H1 (cell line): ENCODE results near the gene SOHLH1. TPM values are rescaled to one million over a fixed set of nuclear protein-coding genes. Genes with fewer than 3 reads are reported as not detected.
A peak's percentile ranks its signal among the peaks of the same experiment; 100 is the strongest.

Source experiments
- CTCF ChIA-PET: fragments of 300-600 bp; sonication (Branson Sonifier 250); formaldehyde crosslinking; loops from one replicate; lab custom pipeline; 2021; ENCODE audit not compliant: partially characterized antibody; lab: Charles Lee
- POLR2A ChIA-PET: fragments of 300-600 bp; sonication (Branson Sonifier 250); formaldehyde crosslinking; loops from one replicate; lab custom pipeline; 2021; ENCODE audit warnings: inconsistent platforms; ENCODE audit not compliant: partially characterized antibody; lab: Charles Lee
- DNase-seq, 2 experiments: peaks; one replicate each; pipeline versions ENCODE4 v3.0.0 to v3.0.0-alpha.2; 2010 to 2022; ENCODE audit warnings: low spot score in 2 of 2, low read depth in 1 of 2, mixed read lengths in 1 of 2
- FAIRE-seq: peaks from 2 replicates; lab custom pipeline; 2011; peaks lifted over from hg19 to GRCh38; lab: Jason Lieb, UNC
- H2AFZ ChIP-seq: 2 replicates; pipeline ENCODE4 v1.8.1; 2012; ENCODE audit warnings: low read length, inconsistent platforms
- H2AK5ac ChIP-seq: 2 replicates; pipeline ENCODE4 v1.6.1; 2013; ENCODE audit warnings: low read depth, low read length
- H2BK120ac ChIP-seq: replicated peaks from 2 replicates; pipeline ENCODE3; 2013; ENCODE audit warnings: low read depth, low read length, inconsistent platforms
- H2BK12ac ChIP-seq: 2 replicates; pipeline ENCODE4 v1.6.1; 2013; ENCODE audit warnings: low read depth, low read length
- H2BK15ac ChIP-seq: 2 replicates; pipeline ENCODE4 v1.6.1; 2013; ENCODE audit warnings: low read length
- H2BK20ac ChIP-seq: 2 replicates; pipeline ENCODE4 v1.6.1; 2013; ENCODE audit warnings: low read length
- H2BK5ac ChIP-seq: 2 replicates; pipeline ENCODE4 v1.6.1; 2013; ENCODE audit warnings: low read depth, low read length
- H3K14ac ChIP-seq: 2 replicates; pipeline ENCODE4 v1.6.1; 2013; ENCODE audit warnings: inconsistent platforms; ENCODE audit not compliant: insufficient read length
- H3K18ac ChIP-seq: 2 replicates; pipeline ENCODE4 v1.6.1; 2013; ENCODE audit warnings: low read length; ENCODE audit errors: extremely low read depth
- H3K23ac ChIP-seq: 2 replicates; pipeline ENCODE4 v1.6.1; 2013; ENCODE audit warnings: inconsistent platforms; ENCODE audit not compliant: insufficient read length
- H3K23me2 ChIP-seq: 2 replicates; pipeline ENCODE4 v1.6.1; 2013; ENCODE audit warnings: low read depth, low read length
- H3K27ac ChIP-seq: 2 replicates; pipeline ENCODE4 v1.6.1; 2011; ENCODE audit warnings: low read depth, low read length, inconsistent platforms
- H3K27me3 ChIP-seq, 4 experiments: replicated peaks in 1 of 4; 1 replicate in 1 of 4; 2 replicates in 3 of 4; pipeline versions ENCODE4 v1.6.1 to v1.8.1; 2011 to 2013; ENCODE audit warnings: low read length in 3 of 4, mild to moderate bottlenecking in 3 of 4, inconsistent platforms in 2 of 4, mixed read lengths in 2 of 4, moderate library complexity in 1 of 4; ENCODE audit not compliant: control insufficient read depth in 3 of 4, insufficient read depth in 3 of 4; ENCODE audit errors: extremely low read depth in 1 of 4
- H3K36me3 ChIP-seq, 4 experiments: 2 replicates each; pipeline versions ENCODE4 v1.6.1 to v1.8.1; 2011 to 2013; ENCODE audit warnings: mild to moderate bottlenecking in 4 of 4, low read length in 3 of 4, moderate library complexity in 2 of 4, control low read depth in 1 of 4, inconsistent platforms in 1 of 4; ENCODE audit not compliant: insufficient read depth in 4 of 4, control insufficient read depth in 2 of 4
- H3K4ac ChIP-seq: replicated peaks from 2 replicates; pipeline ENCODE3; 2013; ENCODE audit warnings: low read length, low read depth, mixed read lengths, inconsistent platforms; ENCODE audit not compliant: insufficient read length
- H3K4me1 ChIP-seq, 4 experiments: replicated peaks in 1 of 4; 1 replicate in 1 of 4; 2 replicates in 3 of 4; pipeline versions ENCODE4 v1.6.1 to v1.8.1; 2011 to 2013; ENCODE audit warnings: low read length in 3 of 4, inconsistent platforms in 2 of 4, mixed read lengths in 1 of 4; ENCODE audit not compliant: insufficient read depth in 4 of 4, control insufficient read depth in 3 of 4
- H3K4me2 ChIP-seq, 2 experiments: 2 replicates each; pipeline versions ENCODE4 v1.6.1 to v1.8.1; 2011 to 2013; ENCODE audit warnings: low read depth in 2 of 2, low read length in 2 of 2, control low read depth in 1 of 2, inconsistent platforms in 1 of 2, mild to moderate bottlenecking in 1 of 2; ENCODE audit not compliant: insufficient read depth in 1 of 2
- H3K4me3 ChIP-seq, 4 experiments: fragments of 200-600, 300-600 bp in 1 of 4; sonication (generic), shearing (Covaris generic), sonication (Bioruptor Twin) in 1 of 4; 2 replicates each; pipeline versions ENCODE4 v1.5.1 to v1.8.1; 2011 to 2016; ENCODE audit warnings: low read length in 4 of 4, low read depth in 3 of 4, control low read depth in 2 of 4, inconsistent platforms in 2 of 4, mild to moderate bottlenecking in 2 of 4, mixed read lengths in 1 of 4, moderate library complexity in 1 of 4; ENCODE audit not compliant: insufficient read depth in 2 of 4; ENCODE audit errors: extremely low read depth in 1 of 4
- H3K56ac ChIP-seq: replicated peaks from 2 replicates; pipeline ENCODE3; 2013; ENCODE audit warnings: low read depth, mild to moderate bottlenecking, mixed read lengths, low read length, inconsistent platforms; ENCODE audit not compliant: insufficient read length
- H3K79me1 ChIP-seq: 2 replicates; pipeline ENCODE4 v1.6.1; 2013; ENCODE audit warnings: low read depth, low read length, control low read depth
- H3K79me2 ChIP-seq, 2 experiments: 2 replicates each; pipeline versions ENCODE4 v1.6.1 to v1.8.1; 2012 to 2013; ENCODE audit warnings: low read length in 2 of 2, mild to moderate bottlenecking in 2 of 2, inconsistent platforms in 1 of 2; ENCODE audit not compliant: insufficient read depth in 2 of 2, control insufficient read depth in 1 of 2
- H3K9ac ChIP-seq, 4 experiments: replicated peaks in 1 of 4; 1 replicate in 1 of 4; 2 replicates in 3 of 4; pipeline versions ENCODE4 v1.6.1 to v1.8.1; 2011 to 2013; ENCODE audit warnings: low read depth in 3 of 4, low read length in 3 of 4, control low read depth in 2 of 4, mild to moderate bottlenecking in 2 of 4, moderate library complexity in 2 of 4, inconsistent platforms in 1 of 4; ENCODE audit errors: extremely low read depth in 1 of 4
- H3K9me3 ChIP-seq, 2 experiments: 2 replicates each; pipeline versions ENCODE4 v1.6.1 to v1.8.1; 2012 to 2013; ENCODE audit warnings: mild to moderate bottlenecking in 2 of 2, moderate library complexity in 2 of 2, control low read depth in 1 of 2, inconsistent platforms in 1 of 2, low read depth in 1 of 2, low read length in 1 of 2, mixed read lengths in 1 of 2; ENCODE audit not compliant: insufficient read depth in 2 of 2
- H4K20me1 ChIP-seq, 2 experiments: replicated peaks in 1 of 2; 2 replicates each; pipeline versions ENCODE3 to v1.8.1; 2011 to 2013; ENCODE audit warnings: inconsistent platforms in 2 of 2, low read length in 2 of 2, mild to moderate bottlenecking in 1 of 2; ENCODE audit not compliant: insufficient read depth in 2 of 2, control insufficient read depth in 1 of 2
- H4K5ac ChIP-seq: 2 replicates; pipeline ENCODE4 v1.6.1; 2013; ENCODE audit warnings: low read length, low read depth, mixed read lengths, inconsistent platforms; ENCODE audit not compliant: insufficient read length
- H4K8ac ChIP-seq: 2 replicates; pipeline ENCODE4 v1.8.0; 2013; ENCODE audit warnings: mild to moderate bottlenecking, moderate library complexity, low read length, inconsistent platforms; ENCODE audit not compliant: insufficient read depth; ENCODE audit errors: extremely low read depth
- H4K91ac ChIP-seq: replicated peaks from 2 replicates; pipeline ENCODE3; 2013; ENCODE audit warnings: low read length, mixed read lengths, inconsistent platforms; ENCODE audit not compliant: insufficient read length
- CTCF ChIP-seq, 3 experiments: IDR thresholded peaks; 1 replicate in 2 of 3; 2 replicates in 1 of 3; pipeline versions ENCODE4 v1.5.1 to v1.6.1; 2011; ENCODE audit warnings: low read length in 3 of 3, mild to moderate bottlenecking in 3 of 3, inconsistent platforms in 2 of 3, low read depth in 1 of 3, moderate library complexity in 1 of 3; ENCODE audit not compliant: insufficient read depth in 1 of 3; ENCODE audit errors: control extremely low read depth in 1 of 3
- RBBP5 ChIP-seq: IDR thresholded peaks from 2 replicates; pipeline ENCODE4 v1.7.1; 2012; ENCODE audit warnings: low read depth, mild to moderate bottlenecking, inconsistent platforms, low read length, moderate library complexity, borderline replicate concordance
- WGBS, 2 experiments: shearing (Covaris generic) in 1 of 2; methylation state at CpG; one replicate each; pipeline versions ENCODE4 v1.1.6 to v1.1.7; 2013 to 2015; ENCODE audit warnings: low lambda C conversion rate in 2 of 2, mixed read lengths in 2 of 2, inconsistent platforms in 1 of 2, low coverage in 1 of 2, missing lambda C conversion rate in 1 of 2; ENCODE audit not compliant: insufficient replicate concordance in 2 of 2, insufficient coverage in 1 of 2, insufficient read length in 1 of 2; ENCODE audit errors: extremely low coverage in 1 of 2, missing lambda C conversion rate in 1 of 2; 5-methylcytosine and 5-hydroxymethylcytosine counted together
- polyA plus RNA-seq, 7 experiments: library from polyadenylated mRNA; depleted of rRNA in 3 of 7; stranded (reverse) in 5 of 7; unstranded in 2 of 7; fragments of >200 nt in 5 of 7; fragments of 200-250 nt in 2 of 7; gene quantifications; 1 replicate in 5 of 7; 2 replicates in 1 of 7; 4 replicates in 1 of 7; pipeline versions ENCODE4 v1.2.1 to v1.2.3, GENCODE V29; 2011 to 2013; ENCODE audit warnings: missing spikeins in 2 of 7, mixed read lengths in 2 of 7
- total RNA-seq: library from RNA; stranded (reverse); fragmentation: NEBNext Ultra II Directional; extraction: Animal tissue kit (Norgen Biotek cat#: 25700); gene quantifications from 2 replicates; pipeline ENCODE4 v1.2.1, GENCODE V29; 2021

The SOHLH1 gene
- total and polyA plus RNA-seq, 2 of the 8 experiments (the other 6 are each of a cell fraction or from before 2014, with no cell fraction given), result 0.11 TPM; not detected in 1

GRCh38 chr9:135717410-135717809 is 18.1 kb upstream of the SOHLH1 start:
- DNase-seq (no peak), FAIRE-seq (no peak)
- no peak overlapping the region for H4K5ac ChIP-seq
- no peak overlapping the region for H4K8ac ChIP-seq
- H3K14ac ChIP-seq, result no peak overlapping the region
- H2BK12ac ChIP-seq, result no peak overlapping the region
- peaks cover 4 to 10% of the 10 kb centered on the region in 2 experiments for H4K20me1 ChIP-seq
- no peak overlapping the region for H2AK5ac ChIP-seq
- H3K4me2 ChIP-seq, result no peak overlapping the region
- no peak overlapping the region for H2BK20ac ChIP-seq
- ChIA-PET CTCF (interaction anchor here (1.0 to 2.0 kb wide), 3 partner anchors 13 to 15 kb away, joined by 3 to 8 read pairs (median 4); partner anchors contain the start of gene KCNT1), POLR2A (no interaction called here)
- H2BK120ac ChIP-seq, result no peak overlapping the region
- 80% methylated on average over 12 of the region's 13 CpGs; no CpG with 5 or more reads in 1 of the 2 experiments for WGBS, 2 experiments
- H3K79me2 ChIP-seq, result no peaks in the 10 kb centered on the region
- no peak overlapping the region for H3K27ac ChIP-seq
- H2BK15ac ChIP-seq, result no peak overlapping the region
- no peak overlapping the region for H2BK5ac ChIP-seq
- H3K27me3 ChIP-seq, result peaks cover 0 to 25% (median 21%) of the 10 kb centered on the region in 4 experiments; a peak in 6 of 7 replicates
- H3K18ac ChIP-seq, result no peak overlapping the region
- TF ChIP-seq RBBP5 (no peak), CTCF (IDR thresholded peaks at IDR 0.05; ENCODE audit: control extremely low read depth in 1 of 3, insufficient read depth in 1 of 3, low read depth in 1 of 3, low read length in 3 of 3) (peak in 1 of 3 experiments; percentile 19; a peak in 1 of 4 replicates)
- H3K79me1 ChIP-seq, result no peaks in the 10 kb centered on the region
- no peak overlapping the region for H3K56ac ChIP-seq
- H3K4ac ChIP-seq, result no peak overlapping the region
- H3K9me3 ChIP-seq, result no peaks in the 10 kb centered on the region
- no peak overlapping the region for H3K4me3 ChIP-seq
- no peaks in the 10 kb centered on the region for H3K36me3 ChIP-seq
- peaks cover 0 to 5% (median 2%) of the 10 kb centered on the region in 4 experiments; a peak in 3 of 7 replicates for H3K4me1 ChIP-seq
- no peaks in the 10 kb centered on the region for H3K23me2 ChIP-seq
- no peak overlapping the region for H3K9ac ChIP-seq
- no peak overlapping the region for H3K23ac ChIP-seq
- no peak overlapping the region for H4K91ac ChIP-seq
- no peak overlapping the region for H2AFZ ChIP-seq
